Pons (tissue), 1 donor: ENCODE measurements around the gene CLK3.
"Not testable (repeated sequence)": the region's sequence is repeated elsewhere in the genome, so short reads cannot be mapped to it uniquely, and the experiment has no call there.

Source experiments
- DNase-seq: peaks from one replicate; pipeline ENCODE4 v3.0.0-alpha.2; 2016; ENCODE audit warnings: low spot score

Gene CLK3

GRCh38 chr15:74643665-74644204 lies 28.1 kb downstream of the CLK3 start:
- DNase-seq: no peak

- DNase-seq: no peak
Observed at GRCh38 chr15:74646480-74646879, 30.8 kb downstream of the CLK3 start.

- DNase-seq: no peak
Observed at GRCh38 chr15:74648051-74648842, 32.6 kb downstream of the CLK3 start.

DNA sequence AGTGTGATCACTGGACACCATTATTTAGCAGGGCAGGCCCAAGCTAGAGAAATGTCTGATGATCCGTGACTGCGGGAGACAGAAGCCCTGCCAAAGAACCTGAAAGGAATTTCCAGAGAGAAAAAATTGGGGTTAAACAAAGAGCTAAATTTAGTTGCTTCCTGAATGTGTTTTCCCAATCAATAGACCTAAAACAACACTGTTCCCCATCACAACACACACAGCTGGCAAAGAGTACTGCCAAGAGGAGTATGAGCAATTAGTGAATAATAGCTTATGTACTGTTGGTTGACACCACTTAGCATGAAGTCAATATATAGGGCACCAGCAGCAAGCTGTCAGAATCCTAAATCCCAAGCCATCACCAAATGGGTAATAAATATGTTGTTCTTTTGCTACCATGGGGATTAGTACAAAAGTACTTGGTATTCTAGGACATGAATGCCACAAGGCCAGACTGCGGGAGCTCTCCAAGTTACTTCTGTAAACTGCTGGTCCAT lies 35.7 kb downstream of the CLK3 start:
- DNase-seq: peak; percentile 44

GRCh38 chr15:74653426-74654102 lies 37.9 kb downstream of the CLK3 start:
- DNase-seq: no peak

GRCh38 chr15:74655424-74655823 lies 39.8 kb downstream of the CLK3 start:
- DNase-seq: no peak

GRCh38 chr15:74656935-74657535 lies 41.4 kb downstream of the CLK3 start:
- peak; percentile 61 for DNase-seq

DNA sequence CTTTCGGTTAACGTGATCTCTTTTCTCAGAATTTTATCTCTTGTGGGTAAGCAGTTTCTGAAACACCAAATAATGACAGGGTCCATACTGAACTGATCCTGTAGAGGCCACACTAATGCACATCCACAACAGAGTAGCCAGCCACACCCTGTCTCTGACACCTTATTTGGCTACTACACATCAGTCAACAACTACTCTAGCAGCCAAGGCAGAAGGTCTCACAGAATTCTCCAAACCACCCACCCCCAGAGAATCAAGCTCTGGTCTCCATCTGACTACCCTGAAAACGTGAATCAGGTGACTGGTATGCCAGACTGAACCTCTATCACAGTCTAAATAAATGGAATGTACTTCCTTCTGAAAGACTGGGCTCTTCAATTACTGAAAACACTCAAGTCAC lies 42.2 kb downstream of the CLK3 start:
- DNase-seq: no peak

- DNase-seq: not testable (repeated sequence)
Observed at GRCh38 chr15:74661280-74661679, 45.6 kb downstream of the CLK3 start.

- no peak for DNase-seq
Observed at GRCh38 chr15:74662064-74662860, 46.6 kb downstream of the CLK3 start.

DNA sequence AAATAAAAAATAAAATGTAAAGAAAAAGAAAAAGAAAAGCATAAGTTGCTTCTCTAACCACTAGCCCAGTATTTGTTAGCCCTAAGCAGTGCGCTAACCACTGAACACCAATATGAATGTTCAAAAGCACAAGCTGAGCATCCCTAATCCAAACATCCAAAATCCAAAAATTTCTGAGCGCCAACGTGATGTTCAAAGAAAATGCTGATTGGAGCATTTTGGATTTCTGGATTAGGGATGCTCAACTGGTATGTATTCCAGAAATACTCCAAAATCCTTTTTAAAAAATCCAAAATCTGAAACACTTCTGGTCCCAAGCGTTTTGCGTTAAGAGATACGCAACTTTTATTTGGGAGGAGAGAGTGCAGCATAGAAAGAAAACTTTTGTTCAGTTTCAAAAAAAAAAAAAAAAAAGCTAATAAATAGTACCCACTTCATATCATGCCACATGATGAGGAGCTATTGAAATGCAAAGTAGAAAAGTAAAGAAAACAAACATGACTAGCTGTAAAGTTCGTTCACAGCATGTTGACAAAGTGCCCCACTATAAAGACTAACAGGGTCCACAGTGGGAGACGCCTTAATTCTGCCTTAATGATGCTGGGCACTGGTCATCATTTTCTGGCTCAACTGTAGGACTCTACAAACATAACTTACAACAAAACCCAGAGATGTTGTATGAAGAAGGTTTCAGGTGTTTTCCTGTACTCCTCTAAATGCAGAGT lies 47.8 kb downstream of the CLK3 start:
- DNase-seq: no peak

DNA sequence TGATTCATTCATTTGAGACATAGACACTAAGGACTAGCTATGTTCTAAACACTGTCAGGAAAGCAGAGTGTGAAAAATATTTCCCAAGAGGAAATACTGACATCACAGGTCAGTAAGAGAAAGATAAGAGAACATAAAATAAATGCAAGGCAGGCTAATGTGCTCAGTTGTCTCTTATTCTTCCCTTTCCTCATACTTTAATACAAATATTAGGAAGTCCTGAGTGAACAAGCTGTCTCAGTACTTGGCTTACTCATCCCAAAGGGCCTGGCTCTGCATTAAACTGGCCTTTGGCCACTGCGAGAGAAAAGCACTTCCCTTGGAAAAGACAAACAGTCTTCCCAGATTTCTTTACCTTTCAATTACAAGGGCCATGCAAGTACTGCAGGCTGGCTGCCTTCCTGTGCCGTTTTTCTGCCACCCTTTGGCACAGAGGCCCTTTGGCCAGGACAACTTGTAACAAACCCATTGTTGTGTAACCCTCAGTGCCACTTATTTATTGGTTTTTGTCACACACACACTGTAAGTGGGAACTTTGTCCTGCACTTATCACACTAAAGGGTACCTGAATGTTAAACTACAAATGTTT lies 48.5 kb downstream of the CLK3 start:
- DNase-seq: peak; percentile 47

- DNase-seq: no peak
Observed at GRCh38 chr15:74664670-74665069, 49.0 kb downstream of the CLK3 start.

- DNase-seq: no peak
Observed at GRCh38 chr15:74667975-74668374, 52.3 kb downstream of the CLK3 start.

GRCh38 chr15:74669627-74670026 lies 54.0 kb downstream of the CLK3 start:
- no peak for DNase-seq

DNA sequence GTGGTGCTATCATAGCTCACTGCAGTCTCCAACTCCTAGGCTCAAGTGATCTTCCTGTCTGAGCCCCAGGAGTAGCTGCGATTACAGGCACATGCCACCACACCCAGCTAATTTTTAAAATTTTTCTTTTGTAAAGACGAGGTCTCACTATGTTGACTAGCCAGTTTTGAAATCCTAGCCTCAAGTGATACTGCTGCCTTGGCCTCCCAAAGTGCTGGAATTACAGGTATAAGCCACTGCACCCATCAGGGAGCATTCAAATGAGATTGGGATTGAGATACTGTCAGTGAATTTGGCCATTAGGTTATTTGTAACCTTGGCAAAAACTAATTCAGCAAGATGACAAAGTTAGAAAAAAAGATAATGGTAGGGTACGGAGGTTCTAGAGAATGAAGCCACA lies 58.5 kb downstream of the CLK3 start:
- DNase-seq: no peak

GRCh38 chr15:74676801-74677200 lies 61.2 kb downstream of the CLK3 start:
- no peak for DNase-seq
